Measurements from ENCODE around the gene MYRFL.

DNA sequence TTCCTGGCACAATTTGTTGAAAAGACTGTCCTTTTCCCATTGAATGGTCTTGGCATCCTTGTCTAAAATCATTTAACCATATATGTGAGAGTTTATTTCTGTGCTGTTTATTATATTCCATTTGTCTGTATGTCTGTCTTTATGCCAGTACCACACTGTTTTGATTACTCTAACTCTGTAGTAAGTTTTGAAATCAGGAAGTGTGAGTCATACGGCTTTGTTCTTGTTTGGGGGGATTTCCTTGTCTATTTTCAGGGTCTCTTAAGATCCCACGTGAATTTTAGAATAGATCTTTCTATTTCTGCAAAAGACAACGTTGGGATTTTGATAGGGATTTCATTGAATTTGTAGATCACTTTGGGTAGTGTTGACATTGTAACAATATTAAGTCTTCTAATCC is 88.5 kb downstream of the MYRFL start:
- TF ChIP-seq KAT7 (CRISPR knock-in tag; IDR thresholded peaks at IDR 0.05; ENCODE audit: borderline replicate concordance) (no peak), ZNF232 (CRISPR knock-in tag; IDR thresholded peaks at IDR 0.05) (no peak), E2F1 (CRISPR knock-in tag; IDR thresholded peaks at IDR 0.05) (no peak), CDX4 (CRISPR knock-in tag; IDR thresholded peaks at IDR 0.05; ENCODE audit: borderline replicate concordance) (no peak)
- TF ChIP-seq, protein P1, sequence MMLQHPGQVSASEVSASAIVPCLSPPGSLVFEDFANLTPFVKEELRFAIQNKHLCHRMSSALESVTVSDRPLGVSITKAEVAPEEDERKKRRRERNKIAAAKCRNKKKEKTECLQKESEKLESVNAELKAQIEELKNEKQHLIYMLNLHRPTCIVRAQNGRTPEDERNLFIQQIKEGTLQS (CRISPR knock-in tag; conservative IDR thresholded peaks at IDR 0.05): no peak
- TF ChIP-seq, protein P2, sequence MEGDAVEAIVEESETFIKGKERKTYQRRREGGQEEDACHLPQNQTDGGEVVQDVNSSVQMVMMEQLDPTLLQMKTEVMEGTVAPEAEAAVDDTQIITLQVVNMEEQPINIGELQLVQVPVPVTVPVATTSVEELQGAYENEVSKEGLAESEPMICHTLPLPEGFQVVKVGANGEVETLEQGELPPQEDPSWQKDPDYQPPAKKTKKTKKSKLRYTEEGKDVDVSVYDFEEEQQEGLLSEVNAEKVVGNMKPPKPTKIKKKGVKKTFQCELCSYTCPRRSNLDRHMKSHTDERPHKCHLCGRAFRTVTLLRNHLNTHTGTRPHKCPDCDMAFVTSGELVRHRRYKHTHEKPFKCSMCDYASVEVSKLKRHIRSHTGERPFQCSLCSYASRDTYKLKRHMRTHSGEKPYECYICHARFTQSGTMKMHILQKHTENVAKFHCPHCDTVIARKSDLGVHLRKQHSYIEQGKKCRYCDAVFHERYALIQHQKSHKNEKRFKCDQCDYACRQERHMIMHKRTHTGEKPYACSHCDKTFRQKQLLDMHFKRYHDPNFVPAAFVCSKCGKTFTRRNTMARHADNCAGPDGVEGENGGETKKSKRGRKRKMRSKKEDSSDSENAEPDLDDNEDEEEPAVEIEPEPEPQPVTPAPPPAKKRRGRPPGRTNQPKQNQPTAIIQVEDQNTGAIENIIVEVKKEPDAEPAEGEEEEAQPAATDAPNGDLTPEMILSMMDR (IDR thresholded peaks at IDR 0.05): no peak

All from WTC11 (cell line).